Activated T-cell treated with anti-CD3 and anti-CD28 coated beads for 4 hours (primary cell): ENCODE data around the gene ZC3H18.

Experiments used
- DNase-seq: peaks from one replicate; pipeline ENCODE4 v3.0.0-alpha.2; 2020

ZC3H18 gene

DNA sequence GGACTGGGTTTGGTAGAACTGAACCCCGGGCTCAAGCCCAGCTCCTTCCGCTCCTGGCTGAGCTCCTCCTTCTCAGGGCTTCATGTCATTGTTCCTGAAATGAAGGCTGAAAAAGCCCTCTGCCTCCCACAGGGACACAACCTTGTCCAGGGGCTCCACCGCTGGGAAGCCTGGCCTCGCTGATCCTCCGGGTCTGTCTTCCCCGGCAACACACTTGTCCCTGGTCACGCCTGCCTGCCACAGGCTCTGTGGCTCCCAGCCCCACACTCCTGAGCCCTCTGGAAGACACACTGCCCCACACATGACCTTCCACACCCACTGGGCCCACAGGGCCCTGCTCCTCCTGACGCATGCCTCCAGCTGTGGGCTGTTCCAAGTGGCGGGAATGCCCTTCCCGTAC, 18.0 kb upstream of the ZC3H18 start:
- DNase-seq = no peak

DNA sequence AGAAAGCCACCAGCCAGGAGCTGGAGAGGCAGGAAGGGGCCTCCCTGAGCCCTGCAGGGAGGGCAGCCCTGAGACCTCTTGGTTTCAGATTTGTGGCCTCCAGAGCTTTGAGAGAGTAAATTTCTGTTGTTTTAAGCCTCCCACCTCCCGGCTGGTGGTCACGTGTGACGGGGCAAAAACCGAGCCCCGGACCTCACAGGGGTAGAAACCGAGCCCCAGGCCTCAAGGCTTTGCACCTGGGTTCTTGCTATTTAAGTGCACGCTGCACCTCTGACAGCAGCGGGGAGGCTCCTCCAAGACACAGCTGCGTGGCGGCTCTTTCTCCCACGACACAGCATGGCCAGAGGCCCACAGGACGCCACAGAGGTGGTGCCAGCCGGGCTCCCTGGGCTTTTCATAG, 17.4 kb upstream of the ZC3H18 start:
- no peak for DNase-seq

- no peak for DNase-seq
Observed at GRCh38 chr16:88553739-88554138, 16.5 kb upstream of the ZC3H18 start.

- no peak for DNase-seq
Observed at GRCh38 chr16:88554711-88555264, 15.4 kb upstream of the ZC3H18 start.

- no peak for DNase-seq
Observed at GRCh38 chr16:88556294-88556988, 13.8 kb upstream of the ZC3H18 start.

DNA sequence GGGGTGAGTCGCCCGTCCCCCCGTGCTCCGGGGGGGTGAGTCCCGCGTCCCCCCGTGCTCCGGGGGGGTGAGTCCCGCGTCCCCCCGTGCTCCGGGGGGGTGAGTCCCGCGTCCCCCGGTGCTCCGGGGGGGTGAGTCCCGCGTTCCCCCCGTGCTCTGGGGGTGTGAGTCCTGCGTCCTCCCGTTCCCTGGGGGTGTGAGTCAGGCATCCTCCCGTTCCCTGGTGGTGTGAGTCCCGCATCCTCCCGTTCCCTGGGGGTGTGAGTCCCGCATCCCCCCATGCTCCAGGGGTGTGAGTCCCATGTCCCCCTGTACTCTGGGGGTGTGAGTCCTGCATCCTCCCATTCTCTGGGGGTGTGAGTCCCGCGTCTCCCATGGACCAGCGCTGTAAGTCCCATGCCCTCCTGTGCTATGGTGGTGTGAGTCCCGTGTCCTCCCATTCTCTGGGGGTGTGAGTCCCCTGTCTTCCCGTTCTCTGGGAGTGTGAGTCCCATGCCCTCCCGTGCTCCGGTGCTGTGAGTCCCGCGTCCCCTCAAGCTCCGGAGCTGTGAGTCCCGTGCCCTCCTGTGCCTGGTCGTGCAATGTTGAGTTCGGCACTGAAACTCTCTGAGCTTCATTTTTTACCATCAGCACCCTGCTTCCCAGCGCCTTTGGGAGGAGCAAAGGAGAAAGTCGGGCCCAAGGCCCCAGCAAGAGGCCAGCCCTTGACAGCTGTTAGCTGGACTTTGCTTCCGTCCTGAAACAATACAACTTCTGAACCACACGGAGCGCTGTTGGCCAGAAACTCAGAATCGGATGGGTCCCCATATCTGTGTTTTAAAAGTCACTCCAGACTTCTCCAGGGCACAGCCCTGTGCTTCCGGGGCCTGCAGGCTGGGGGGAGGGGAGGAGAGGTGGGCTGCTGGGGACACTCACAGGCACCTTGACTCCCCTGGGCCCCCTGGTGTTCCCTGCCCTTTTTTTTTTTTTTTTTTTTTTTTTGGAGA, 11.5 kb upstream of the ZC3H18 start:
- no peak for DNase-seq

GRCh38 chr16:88560714-88561484, 9.3 kb upstream of the ZC3H18 start:
- no peak for DNase-seq

GRCh38 chr16:88561485-88562359, 8.5 kb upstream of the ZC3H18 start:
- DNase-seq = peak; percentile 40

GRCh38 chr16:88566158-88566557, 4.0 kb upstream of the ZC3H18 start:
- peak; percentile 27 for DNase-seq

- DNase-seq = no peak
Observed at GRCh38 chr16:88568710-88569613, 1.2 kb upstream of the ZC3H18 start.

DNA sequence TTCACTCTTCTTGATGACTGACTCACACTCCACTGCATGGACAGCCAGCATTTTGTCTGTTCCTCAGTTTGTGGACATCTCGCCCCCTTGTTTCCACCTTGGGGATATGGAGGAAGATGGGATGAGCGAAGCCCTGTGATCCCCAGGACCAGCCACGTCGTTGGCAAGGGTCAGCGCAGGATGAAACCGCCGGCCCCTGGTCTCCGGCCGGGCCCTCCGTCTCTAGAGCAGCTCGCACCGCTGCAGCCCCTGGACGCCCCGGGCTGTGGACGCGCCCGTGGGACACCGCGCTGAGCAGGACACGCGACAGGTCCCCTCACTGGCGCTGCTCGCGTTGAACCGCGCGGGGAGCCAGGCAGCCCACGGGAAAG, 604 bp upstream of the ZC3H18 start:
- DNase-seq = no peak

- peak; percentile 23 for DNase-seq
Observed at GRCh38 chr16:88570691-88571092, 489 bp downstream of the ZC3H18 start.

DNA sequence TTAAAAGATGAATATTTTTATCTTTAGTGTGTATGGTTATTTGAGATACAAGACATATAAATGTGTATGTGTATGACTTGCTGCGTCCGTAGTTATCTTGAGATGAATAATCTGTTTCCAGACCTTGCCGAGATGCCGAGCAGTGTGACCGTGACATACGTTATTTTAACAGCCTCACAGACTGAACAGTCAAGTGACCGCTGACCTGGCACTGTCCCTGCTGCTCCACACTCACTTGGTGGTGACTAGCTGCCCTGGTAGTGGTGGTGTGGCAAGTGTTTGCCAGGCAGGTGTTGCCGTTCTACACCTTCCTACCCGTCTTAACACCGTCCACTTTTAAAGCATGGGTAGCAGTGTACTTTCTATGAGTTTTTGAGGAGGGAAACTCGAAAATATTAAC, 5.0 kb downstream of the ZC3H18 start:
- no peak for DNase-seq

DNA sequence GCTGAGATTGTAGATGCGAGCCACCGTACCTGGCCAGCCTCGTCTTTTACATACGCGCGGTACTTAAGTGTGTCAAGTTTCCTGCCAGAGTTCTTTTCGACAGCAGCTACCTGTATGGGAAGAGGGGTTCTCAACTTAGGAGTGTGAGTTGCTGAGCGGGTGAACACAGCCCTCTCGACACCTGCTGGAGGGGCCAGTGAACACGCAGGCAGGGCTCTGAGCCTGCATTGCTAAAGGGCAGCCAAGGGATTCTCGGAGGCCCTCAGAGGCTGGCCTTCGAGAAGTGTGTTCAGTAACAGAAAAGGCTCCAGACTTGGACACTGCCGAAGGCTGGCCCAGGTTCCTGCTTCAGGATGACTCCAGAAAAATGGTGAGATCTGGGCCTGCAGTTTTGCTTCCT, 6.1 kb downstream of the ZC3H18 start:
- no peak for DNase-seq

DNA sequence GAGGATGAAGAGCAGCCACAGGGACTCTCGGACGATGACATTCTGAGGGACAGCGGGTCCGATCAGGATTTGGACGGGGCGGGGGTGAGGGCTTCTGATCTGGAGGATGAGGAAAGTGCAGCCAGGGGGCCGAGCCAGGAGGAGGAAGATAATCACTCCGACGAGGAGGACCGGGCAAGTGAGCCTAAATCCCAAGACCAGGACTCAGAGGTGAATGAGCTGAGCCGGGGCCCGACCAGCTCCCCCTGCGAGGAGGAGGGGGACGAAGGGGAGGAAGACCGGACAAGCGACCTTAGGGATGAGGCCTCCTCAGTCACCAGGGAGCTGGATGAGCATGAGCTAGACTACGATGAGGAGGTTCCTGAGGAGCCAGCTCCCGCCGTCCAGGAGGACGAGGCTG, 7.0 kb downstream of the ZC3H18 start:
- no peak for DNase-seq

GRCh38 chr16:88578446-88579313, 8.5 kb downstream of the ZC3H18 start:
- DNase-seq = no peak

DNA sequence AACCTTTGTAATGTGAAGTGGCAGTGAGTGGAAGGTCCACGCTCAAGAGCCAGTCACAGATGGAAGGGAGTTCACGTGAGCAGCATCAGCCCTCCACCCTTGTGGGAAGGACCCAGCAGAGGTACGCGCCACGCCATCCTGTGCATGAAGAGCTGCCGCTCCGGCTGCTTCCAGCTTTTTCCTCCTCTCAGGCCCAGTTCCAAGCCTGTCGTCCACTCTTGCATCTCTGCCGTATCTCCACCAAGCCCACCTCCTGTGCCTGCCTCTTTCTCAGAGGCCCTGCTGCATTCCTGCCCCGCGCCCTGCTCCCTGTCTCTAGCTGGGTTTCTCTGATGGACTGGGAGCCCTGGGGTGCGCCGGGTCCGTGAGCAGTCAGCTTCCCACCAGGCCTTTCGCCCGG, 10.2 kb downstream of the ZC3H18 start:
- no peak for DNase-seq

DNA sequence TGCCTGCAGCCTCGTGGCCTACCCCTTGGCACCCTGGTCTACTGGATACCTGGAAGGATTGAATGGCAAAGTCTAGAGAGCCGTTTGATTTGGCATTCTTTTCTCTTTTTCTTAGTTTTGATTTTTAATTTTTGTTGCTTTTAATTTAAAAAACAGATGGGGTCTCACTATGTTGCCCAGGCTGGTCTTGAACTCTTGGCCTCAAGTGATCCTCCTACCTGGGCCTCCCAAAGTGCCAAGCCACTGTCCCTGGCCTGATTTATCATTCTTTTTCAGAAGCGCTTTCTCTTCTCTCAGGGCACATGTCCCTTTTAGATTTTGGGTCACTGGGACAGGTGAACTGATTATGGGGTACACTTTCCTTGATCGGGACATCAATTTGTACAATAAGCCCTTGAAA, 10.8 kb downstream of the ZC3H18 start:
- no peak for DNase-seq

GRCh38 chr16:88582912-88583575, 12.8 kb downstream of the ZC3H18 start:
- no peak for DNase-seq
